Measurements from ENCODE around the gene DPP10.

The DPP10 gene

DNA sequence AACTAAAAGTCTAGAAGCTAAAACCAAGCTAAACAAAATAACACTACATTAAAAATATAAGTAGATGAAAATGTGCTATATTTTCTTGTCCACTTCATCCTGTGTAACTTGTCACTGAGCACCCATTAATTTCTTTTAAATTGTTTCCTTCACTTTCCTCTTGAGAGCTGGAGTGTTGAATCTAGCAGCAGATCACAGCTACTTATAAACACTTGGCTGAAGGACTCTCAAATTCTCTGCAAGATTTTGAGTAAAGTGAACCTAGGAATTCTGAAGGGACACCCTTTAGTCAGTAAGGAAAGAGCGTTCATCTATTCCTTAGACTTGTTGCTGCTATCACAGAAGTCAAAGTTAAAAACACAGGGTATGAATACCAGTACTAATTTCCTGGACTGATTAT lies 1163.9 kb downstream of the DPP10 start:
- no peak for DNase-seq

DNA sequence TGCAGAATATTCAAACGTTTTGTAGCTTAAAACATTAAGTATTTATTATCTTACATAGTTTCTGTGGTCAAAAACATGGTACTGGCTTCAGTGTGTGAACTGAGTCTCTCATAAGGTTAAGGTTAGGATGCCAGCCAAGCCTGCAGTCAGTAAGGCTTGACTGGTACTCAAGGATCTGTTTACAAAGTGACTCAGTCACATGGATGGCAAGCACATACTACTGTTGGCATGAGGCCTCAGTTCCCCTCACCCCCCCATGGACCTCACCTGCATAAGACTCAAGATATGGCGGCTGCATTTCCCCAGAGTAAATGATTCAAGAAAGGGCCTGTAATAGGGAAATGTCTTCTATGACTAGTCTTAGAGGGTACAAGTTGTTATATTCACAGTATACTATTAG lies 1167.5 kb downstream of the DPP10 start:
- DNase-seq = no peak

DNA sequence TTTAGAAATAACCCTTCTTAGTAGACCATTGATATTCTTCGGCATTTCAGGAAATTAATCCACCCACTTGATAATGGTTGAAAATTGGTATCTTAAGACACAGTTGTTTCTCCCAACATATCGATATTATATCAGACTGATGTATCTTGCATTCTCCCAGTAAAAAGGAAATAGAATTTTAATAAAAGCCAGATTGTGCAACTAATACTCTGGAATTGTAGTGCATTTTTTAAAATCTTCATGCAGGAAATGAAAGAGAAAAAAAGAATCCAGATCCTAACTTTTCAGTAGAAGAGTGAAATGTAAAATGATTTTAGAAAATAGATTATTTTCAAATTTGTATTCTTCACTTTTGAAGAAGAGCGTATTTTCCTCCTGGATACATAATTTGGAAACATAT lies 1168.4 kb downstream of the DPP10 start:
- DNase-seq = no peak

DNA sequence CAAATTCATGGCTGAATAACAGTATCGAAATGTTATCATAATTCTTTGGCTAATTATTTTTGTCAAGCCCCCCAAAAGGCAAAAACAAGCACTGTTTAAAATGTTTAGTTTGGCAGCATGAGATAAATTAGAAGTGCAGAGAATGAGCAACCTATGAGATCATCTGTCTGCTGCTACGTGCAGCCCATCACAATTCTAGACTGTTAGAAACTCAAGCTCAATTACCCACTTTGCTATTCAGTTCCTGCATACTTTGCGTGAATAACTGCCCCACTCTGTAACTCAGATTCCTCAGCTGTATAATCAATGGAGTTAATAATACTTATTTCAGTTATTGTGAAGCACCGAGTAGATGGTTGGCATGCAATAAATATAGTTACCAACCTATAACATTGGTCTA lies 1181.9 kb downstream of the DPP10 start:
- no peak for DNase-seq

DNA sequence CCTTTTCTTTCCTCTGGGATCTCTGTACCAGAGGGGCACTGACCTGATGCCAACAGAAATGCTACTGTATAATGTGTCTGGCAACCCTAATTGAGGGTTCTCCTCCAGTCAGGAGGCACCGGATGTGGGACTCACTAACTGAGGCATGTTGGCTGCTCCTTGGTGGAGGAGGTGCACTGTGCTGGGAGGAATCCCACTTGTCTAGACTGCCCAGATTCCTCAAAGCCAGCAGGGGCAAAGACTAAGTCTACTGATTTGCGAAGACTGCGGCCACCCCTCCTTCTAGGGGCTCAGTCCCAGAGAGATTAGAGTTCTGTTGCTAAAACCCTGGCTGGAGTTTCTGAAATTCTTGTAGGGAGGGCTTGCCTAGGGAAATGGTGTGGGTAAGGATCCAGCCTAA lies 1192.1 kb downstream of the DPP10 start:
- DNase-seq = no peak

DNA sequence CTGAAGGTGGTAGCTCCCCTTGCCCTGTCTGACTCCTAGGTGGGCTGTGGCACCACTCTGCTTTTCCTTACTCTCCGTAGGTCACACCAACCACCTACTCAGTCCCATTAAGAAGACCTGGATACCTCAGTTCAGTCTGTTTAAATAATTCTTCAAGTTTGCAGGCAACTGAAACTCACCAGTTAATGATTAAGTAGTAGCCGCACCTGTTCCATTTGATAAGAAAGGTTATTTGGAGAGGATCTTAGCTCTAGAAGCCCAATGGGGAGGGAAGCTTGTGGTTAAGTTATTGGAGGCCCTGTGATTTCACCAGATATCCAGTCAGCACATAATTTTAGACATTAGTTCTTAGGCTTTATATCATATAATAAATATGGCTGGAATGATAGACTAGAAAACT lies 1193.0 kb downstream of the DPP10 start:
- DNase-seq = no peak

DNA sequence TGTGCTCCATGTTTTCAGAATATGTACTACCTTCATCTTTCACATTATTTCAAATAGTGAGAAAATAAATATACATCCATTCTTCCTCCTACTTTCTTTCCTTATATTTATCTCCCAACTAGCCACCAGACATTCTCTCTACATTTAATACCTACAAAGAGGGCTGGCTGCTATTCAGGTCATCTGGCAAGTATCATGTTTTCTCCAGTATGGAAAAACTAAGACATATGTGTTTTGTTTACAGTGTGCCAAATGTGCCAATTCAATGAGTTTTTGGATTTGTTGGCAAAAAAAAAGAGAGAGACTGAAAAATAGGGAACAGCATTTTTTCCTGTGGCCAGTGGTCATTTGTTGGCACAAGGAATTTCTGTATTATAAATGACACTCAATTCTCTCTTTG lies 1207.3 kb downstream of the DPP10 start:
- no peak for DNase-seq

DNA sequence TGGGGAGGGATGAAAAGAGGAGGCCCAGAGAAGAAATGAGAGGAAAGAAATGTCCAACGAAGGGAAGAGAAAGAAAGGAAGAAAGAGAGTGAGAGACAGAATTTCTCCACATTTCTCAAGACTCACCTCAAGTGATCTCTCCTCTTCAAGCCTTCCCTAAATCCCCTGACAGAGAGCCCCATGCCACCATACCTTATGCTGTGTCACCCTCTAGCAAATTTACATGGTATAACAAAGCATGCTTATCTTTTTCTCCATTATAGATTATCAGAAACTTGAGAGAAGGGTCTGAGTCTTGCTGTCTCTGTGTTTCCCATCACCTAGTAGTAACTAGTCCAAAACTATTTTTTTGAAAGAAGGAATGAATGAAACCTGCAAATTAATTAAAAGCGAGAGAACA lies 1208.4 kb downstream of the DPP10 start:
- peak; percentile 2 for DNase-seq

DNA sequence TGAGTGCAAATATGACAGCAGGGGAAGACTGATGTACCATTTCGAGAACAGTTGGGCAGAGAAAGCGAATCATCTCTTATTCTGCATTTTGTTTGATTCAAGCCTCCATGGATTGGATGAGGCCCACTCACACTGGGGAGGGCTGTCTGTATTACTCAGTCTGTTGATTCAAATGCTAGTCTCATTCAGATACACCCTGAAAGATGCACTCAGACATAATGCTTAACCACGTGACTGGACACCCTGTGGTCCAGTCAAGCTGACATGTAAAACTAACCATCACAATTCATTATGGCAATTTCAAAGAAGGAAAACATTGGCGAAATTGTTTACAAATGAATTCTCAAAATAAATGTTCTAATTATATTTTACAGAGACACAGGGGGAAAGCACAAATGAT lies 1210.2 kb downstream of the DPP10 start:
- DNase-seq = peak; percentile 17

DNA sequence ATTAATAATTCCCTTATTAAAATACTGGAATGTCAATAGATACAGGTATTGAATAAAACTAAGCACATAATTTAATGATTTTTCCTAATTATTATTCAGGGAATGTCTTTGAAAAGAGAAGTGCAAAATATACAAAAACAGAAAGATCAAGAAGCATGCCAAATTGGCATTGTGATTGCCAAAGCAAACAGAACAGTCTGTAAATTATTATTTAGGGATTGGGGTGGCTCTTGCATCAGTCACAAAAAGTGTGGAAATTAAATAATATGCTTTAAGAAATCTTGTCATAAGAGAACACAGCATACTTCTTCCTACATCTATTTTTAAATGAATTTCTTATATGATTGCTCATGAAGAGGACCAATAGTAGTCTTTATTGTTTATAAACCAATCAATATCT lies 1211.9 kb downstream of the DPP10 start:
- peak; percentile 8 for DNase-seq

DNA sequence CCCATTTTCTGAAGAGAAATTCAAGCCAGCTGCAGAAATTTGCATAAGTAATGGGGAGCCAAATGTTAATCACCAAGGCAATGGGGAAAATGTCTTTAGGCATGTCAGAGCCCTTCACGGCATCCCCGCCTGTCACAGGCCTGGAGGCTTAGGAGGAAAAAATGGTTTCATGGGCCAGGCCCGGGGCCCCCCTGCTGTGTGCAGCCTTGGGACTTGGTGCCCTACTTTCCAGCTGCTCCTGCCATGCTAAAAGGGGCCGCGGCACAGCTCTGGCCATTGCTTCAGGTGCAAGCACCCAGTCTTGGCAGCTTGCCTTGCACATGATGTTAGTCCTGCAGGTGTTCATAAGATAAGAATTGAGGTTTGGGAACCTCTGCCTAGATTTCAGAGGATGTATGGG lies 1235.7 kb downstream of the DPP10 start:
- DNase-seq = no peak

DNA sequence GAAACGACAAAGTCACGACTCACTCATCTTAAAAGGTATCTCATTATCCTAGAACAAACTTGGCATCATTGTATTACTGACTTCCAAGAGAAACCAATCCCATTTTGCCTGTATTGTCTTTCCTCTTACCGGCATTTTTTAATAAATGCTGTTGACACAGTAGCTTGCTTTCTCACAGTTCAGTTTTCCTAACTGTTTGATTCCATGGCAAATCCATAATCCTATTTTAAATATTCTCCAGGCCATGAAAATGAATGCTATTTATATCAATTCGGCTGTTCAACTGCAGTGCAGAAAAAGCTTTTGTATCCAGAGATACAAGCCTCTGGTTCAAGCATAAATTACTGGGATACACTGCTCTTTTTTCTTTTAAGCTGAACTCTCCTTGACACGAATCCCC lies 1241.9 kb downstream of the DPP10 start:
- no peak for DNase-seq

DNA sequence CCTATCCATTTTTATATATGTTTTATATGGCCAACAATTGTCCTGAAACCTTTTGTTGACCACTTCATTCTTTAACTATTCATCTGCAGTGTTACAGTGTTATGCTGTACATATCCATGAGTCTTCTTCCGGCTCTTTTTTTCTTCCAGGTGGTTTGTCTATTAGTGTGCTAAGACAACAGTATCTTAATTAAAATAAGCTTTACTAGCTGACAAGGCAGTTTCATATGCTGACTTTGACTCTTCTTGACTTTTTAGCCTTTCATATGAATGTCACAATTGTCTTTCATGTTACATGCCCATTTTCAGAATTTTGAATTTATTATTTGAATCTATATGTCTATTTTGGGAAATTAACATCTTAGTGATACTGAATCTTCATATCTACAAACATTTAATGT lies 1249.0 kb downstream of the DPP10 start:
- DNase-seq = no peak

DNA sequence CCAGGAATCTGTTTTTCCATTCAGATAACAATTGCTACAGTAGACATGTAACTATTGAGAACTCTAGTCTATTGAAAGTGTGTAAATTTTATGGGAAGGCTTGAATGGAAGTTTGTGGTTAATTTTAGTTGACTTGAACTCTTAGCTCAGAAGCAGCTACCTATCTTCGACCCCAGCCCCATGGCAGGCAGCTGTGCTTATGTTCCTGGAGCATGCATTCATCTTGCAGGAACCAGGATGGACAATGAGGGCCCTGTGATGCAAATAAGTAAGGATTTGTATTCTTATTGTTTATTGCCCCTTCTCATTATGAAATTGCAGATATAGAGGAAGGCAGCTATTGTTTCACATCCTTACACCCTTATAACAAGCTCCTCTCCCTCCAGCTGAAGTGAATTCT lies 1252.2 kb downstream of the DPP10 start:
- no peak for DNase-seq

DNA sequence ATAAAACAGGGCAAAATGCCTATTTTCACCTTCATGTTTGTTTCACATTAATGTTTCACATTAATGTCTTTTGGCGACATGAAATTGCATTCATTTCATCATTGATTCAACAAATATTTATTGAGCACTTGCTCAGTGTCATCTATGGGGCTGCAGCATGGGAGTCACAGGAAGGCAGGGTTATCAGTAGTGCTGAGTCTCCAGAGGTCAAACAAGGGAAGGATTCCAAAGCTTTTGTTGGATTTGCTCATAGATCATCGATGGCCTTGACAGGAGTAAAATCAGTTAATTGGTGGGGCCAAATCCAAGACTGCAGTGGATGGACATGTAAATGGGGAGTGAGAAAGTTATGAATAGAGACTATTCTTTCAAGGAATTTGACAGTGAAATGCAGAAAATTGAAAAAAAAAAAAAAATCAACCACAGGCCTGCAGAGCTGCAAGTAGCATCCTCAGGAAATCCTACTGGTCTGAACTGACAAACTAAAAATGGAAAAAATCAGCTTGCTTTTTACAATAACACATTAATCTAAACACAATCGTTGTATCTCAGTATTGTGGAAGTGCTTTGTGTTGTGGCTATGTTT lies 1290.8 kb downstream of the DPP10 start:
- no peak for DNase-seq

DNA sequence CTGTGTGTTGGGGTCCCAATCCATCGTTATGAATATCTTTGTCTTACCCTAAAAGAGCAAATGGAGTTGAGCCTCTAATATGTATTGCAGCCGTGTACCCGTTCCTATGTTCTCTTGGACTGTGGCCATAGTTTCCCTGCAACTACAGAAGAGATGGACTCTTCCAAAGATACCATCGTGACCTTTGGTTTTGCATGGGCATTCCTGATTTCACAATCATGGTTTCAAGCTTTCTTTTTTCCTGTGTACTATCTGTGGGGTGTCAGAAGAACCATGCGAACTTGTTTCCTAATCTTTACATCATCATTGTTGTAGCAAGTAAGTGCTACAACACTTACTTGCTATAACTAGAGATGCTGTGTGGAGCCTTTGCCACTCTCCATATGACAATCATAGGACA lies 1295.7 kb downstream of the DPP10 start:
- no peak for DNase-seq

DNA sequence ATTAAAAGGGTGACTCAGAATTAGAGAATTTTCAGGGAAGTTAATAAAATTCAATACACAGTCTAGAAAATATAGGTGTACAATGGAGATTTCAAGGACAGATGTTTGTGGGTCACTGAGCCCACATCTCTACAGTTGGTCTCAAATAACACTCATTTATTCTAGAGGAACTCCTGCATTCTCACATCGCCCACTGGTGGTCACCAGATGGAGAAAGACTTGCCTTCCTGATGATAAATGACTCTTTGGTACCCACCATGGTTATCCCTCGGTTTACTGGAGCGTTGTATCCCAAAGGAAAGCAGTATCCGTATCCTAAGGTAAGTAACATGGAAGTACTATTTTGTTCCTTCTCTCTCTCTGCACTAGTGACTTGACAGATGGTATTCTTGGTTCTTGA lies 1297.1 kb downstream of the DPP10 start:
- DNase-seq = no peak

DNA sequence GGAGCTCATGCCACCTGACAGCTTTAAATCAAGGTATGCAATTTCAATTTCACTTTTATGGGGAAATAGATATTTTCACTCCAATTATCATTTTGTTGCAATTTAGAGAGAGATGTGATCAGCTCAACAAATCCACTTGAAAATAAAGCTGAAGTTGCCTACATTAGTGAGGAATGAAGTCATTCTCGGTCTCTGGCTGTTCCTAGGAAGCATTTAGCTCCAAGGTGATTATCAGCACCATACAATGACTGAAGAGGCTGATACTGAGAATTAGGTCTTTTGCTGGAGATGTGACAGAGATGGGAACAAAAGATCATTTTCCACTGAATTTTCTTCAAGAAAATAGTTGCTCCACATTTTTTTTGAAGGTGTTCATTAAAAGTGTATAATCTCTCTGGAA lies 1303.7 kb downstream of the DPP10 start:
- DNase-seq = no peak

DNA sequence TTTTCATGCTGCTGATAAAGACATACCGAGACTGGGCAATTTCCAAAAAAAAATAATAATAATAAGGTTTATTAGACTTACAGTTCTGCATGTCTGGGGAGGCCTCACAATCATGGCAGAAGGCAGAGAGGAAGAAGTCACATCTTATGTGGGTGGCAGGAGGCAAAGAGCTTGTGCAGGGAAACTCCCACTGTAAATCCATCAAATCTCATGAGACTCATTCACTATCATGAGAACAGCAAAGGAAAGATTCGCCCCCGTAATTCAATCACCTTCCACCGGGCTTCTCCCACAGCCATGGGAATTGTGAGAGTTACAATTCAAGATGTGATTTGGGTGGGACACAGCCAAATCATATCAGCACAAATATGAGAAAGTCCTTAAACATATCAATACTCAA lies 1314.8 kb downstream of the DPP10 start:
- no peak for DNase-seq

DNA sequence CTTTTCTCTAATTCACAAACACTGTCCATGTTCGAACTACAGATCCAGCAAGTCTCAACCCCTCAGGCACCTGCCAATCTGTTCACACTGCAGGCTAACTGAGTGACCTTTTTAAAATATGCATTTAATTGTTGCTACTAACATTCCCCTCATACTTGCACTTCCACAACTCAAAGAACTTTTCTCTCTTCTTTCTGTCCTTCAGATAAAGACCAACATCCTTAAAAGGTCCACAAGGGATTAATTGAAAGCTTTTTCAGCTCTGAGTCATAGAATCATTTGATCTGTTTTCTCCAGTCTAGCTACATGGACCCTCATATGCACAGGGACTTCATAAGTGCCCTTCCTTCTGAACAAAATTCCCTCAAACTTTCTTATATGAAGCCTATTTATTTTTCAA lies 1321.2 kb downstream of the DPP10 start:
- DNase-seq = no peak

DNA sequence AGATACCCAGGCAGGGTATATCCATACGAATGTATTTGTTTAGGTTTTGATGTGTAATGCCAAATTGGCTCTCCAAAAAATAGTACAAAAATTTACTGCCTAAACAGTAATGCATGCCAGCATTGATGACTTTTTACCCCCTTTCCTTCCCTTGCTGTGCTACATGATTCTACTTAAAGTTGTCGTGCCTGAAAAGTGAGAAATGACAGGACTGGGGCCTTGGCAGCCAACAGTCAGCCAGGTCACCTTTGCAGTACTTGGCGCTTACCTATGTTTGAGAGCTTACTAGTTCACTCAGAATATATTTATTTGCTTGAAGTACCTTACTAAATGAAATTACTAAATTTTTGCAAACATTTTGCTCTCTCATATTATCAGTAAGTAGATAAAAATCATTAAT lies 1329.1 kb downstream of the DPP10 start:
- DNase-seq = no peak

DNA sequence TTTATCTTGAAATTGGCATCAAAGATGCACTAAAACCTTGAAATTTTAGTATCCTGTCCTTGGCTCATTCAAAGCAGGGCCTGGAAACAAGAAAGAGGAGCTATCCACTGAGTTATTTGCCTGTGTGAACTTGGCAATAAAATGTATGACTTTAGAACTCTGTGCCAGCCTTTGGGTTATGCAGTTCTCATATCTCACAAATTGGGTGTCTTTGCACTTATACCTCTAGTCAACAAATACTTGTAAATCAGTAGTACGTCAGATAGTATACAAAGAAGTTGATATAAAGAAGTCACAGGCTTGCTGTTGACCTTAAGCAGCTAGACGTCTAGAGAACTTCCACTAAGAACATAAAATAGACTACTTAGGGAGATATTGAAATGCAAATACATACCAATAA lies 1331.9 kb downstream of the DPP10 start:
- DNase-seq = no peak

DNA sequence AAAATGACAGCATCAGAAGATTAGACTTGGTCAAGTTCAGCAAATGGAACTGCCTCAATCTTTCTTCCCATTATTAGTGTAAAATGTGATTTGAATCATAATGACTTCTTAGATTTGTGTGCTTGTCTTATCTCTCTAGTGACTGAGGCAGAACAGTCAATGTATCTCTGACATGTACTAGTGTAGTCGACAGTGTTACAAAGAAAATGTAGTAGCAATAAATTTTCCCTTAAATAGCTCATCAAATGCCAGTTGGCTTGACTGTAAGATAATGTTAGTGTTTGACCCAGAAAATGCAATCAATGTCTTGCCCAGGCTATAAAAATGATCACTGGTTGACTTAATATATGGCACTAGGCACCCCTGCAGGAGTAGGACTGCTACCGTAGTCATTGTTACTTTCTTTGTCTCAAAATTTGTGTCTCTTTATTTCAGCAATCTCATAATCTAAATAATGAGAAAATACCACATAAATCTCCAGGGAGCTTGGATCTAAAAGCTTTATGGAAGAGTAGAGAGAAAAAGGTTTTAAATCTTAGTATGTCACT lies 1336.7 kb downstream of the DPP10 start:
- no peak for DNase-seq

DNA sequence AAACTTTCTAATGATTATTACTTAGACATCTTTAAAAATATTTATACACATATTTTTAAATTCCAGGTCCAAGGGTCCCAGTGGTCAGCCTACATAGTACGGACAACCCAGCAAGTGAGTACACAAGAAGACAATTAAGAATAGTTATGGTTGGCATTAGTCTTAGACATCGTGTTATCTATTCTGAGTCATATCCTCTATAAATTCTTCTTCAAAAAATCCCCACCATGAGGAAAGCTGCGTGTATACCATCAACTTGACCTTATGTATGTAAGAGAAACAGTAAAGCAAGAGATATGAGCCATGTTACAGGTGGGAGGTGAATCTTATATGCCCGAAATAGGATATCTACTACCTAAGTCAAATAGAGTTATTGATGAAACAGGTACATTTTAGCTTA lies 1339.8 kb downstream of the DPP10 start:
- no peak for DNase-seq

DNA sequence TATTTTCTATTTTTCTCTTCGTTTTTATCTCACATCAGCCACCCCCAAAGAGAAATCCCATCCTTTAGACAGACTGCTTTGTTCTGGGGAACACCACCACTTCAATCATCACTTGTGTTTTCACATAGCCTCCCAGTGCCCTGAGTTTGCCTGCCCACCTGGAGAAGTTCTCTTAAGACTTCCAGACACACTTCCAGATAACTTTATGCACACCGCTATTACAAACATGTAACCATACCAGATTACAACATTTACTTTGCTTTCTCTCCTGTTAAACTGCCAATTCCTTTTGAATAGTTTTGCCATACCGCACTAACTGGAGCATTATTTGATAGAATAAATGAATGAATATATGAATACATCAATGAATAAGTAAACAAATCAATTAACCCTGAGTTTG lies 1353.6 kb downstream of the DPP10 start:
- DNase-seq = no peak

DNA sequence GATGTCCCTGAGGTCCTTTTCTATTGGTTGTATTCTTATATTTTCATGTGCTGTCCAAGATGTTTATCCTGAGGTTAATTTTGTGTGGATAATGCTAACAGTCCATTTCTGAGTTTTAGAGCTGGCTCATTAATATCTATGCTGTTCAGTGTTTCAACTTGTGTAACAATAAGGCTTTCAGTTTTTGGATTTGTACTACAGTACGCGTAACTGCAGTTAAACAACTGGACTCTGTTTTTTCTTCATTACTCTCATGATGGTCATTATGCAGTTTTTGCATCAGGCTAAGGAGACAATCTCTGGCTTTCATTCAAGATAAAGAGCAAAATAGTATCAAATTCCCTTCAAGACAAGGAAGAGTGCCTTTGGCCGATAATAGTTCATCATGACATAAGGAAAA lies 1364.8 kb downstream of the DPP10 start:
- DNase-seq = no peak

Data from COR-L47 (cell line).